Endometrial microvascular endothelial cells (primary cell): ENCODE results near the gene C10orf105. TPM values are rescaled to one million over a fixed set of nuclear protein-coding genes. Genes with fewer than 3 reads are reported as not detected.

Source experiments
- in situ Hi-C: cut with HindIII; loops from 2 replicates; pipeline ENCODE4 v1.10.0; 2017; ENCODE audit warnings: low sequenced_read_pairs, low pct_unique_long_range_greater_than_20kb; ENCODE audit errors: inconsistent ontology term
- total RNA-seq: library from RNA; depleted of rRNA; stranded (reverse); fragments of >200 nt; gene quantifications from one replicate; pipeline ENCODE4 v1.2.3, GENCODE V29; 2015; ENCODE audit errors: inconsistent ontology term

C10orf105 gene
- total RNA-seq, 1 donor from 2014 or later, result not detected

- in situ Hi-C loops, result no loop called here
These were observed 31.3 kb downstream of the C10orf105 start for GRCh38 chr10:71688256-71688655.

- in situ Hi-C loops, result no loop called here
These were observed 32.1 kb downstream of the C10orf105 start for GRCh38 chr10:71687480-71687879.

- in situ Hi-C loops, result no loop called here
These were observed 32.5 kb downstream of the C10orf105 start for GRCh38 chr10:71687077-71687476.

- in situ Hi-C loops, result no loop called here
These were observed 33.9 kb downstream of the C10orf105 start for GRCh38 chr10:71685554-71686232.

GRCh38 chr10:71684356-71685173, 35.0 kb downstream of the C10orf105 start:
- in situ Hi-C loops, result no loop called here

- in situ Hi-C loops, result no loop called here
These were observed 36.3 kb downstream of the C10orf105 start for GRCh38 chr10:71683301-71683700.

- in situ Hi-C loops, result no loop called here
These were observed 37.6 kb downstream of the C10orf105 start for GRCh38 chr10:71681977-71682376.

- in situ Hi-C loops, result no loop called here
These were observed 40.2 kb downstream of the C10orf105 start for GRCh38 chr10:71679425-71679824.

GRCh38 chr10:71678057-71678805, 41.3 kb downstream of the C10orf105 start:
- in situ Hi-C loops, result no loop called here

GRCh38 chr10:71677261-71677660, 42.3 kb downstream of the C10orf105 start:
- in situ Hi-C loops, result no loop called here

GRCh38 chr10:71675295-71675970, 44.1 kb downstream of the C10orf105 start:
- in situ Hi-C loops, result no loop called here

GRCh38 chr10:71671994-71672946, 47.3 kb downstream of the C10orf105 start:
- in situ Hi-C loops, result no loop called here

GRCh38 chr10:71667387-71667752, 52.2 kb downstream of the C10orf105 start:
- in situ Hi-C loops, result no loop called here

- in situ Hi-C loops, result no loop called here
These were observed 52.8 kb downstream of the C10orf105 start for GRCh38 chr10:71666639-71667386.

- in situ Hi-C loops, result no loop called here
These were observed 54.1 kb downstream of the C10orf105 start for GRCh38 chr10:71665456-71665855.

GRCh38 chr10:71664585-71664984, 55.0 kb downstream of the C10orf105 start:
- in situ Hi-C loops, result no loop called here

GRCh38 chr10:71663311-71663710, 56.3 kb downstream of the C10orf105 start:
- in situ Hi-C loops, result no loop called here
